ENCODE measurements around the gene LRMDA.

Gene LRMDA

GRCh38 chr10:76442113-76442512 lies 1010.7 kb downstream of the LRMDA start:
- no peak for DNase-seq

- peak; percentile 54 for DNase-seq
These were observed 1012.8 kb downstream of the LRMDA start for GRCh38 chr10:76444034-76444800.

GRCh38 chr10:76447578-76447977 lies 1016.2 kb downstream of the LRMDA start:
- DNase-seq, result no peak

GRCh38 chr10:76451911-76452310 lies 1020.5 kb downstream of the LRMDA start:
- no peak for DNase-seq

GRCh38 chr10:76453332-76453731 lies 1021.9 kb downstream of the LRMDA start:
- DNase-seq, result no peak

GRCh38 chr10:76453997-76454396 lies 1022.6 kb downstream of the LRMDA start:
- DNase-seq, result peak; percentile 20

GRCh38 chr10:76454506-76455140 lies 1023.2 kb downstream of the LRMDA start:
- DNase-seq, result no peak

- DNase-seq, result peak; percentile 22
These were observed 1024.8 kb downstream of the LRMDA start for GRCh38 chr10:76456197-76456596.

GRCh38 chr10:76459016-76459730 lies 1027.7 kb downstream of the LRMDA start:
- no peak for DNase-seq

- DNase-seq, result no peak
These were observed 1029.6 kb downstream of the LRMDA start for GRCh38 chr10:76461024-76461423.

- no peak for DNase-seq
These were observed 1031.7 kb downstream of the LRMDA start for GRCh38 chr10:76463111-76463510.

GRCh38 chr10:76466836-76467503 lies 1035.5 kb downstream of the LRMDA start:
- DNase-seq, result no peak

- DNase-seq, result no peak
These were observed 1038.3 kb downstream of the LRMDA start for GRCh38 chr10:76469675-76470074.

- no peak for DNase-seq
These were observed 1047.8 kb downstream of the LRMDA start for GRCh38 chr10:76479103-76479790.

- DNase-seq, result no peak
These were observed 1049.8 kb downstream of the LRMDA start for GRCh38 chr10:76481178-76481577.

- no peak for DNase-seq
These were observed 1056.2 kb downstream of the LRMDA start for GRCh38 chr10:76487582-76487981.

- DNase-seq, result no peak
These were observed 1057.2 kb downstream of the LRMDA start for GRCh38 chr10:76488602-76489001.

GRCh38 chr10:76491216-76491615 lies 1059.8 kb downstream of the LRMDA start:
- DNase-seq, result no peak

GRCh38 chr10:76492026-76492425 lies 1060.6 kb downstream of the LRMDA start:
- peak; percentile 64 for DNase-seq

GRCh38 chr10:76492678-76493472 lies 1061.5 kb downstream of the LRMDA start:
- DNase-seq, result no peak

- DNase-seq, result no peak
These were observed 1066.2 kb downstream of the LRMDA start for GRCh38 chr10:76497666-76498065.

GRCh38 chr10:76504823-76505222 lies 1073.4 kb downstream of the LRMDA start:
- DNase-seq, result no peak
